Left lung (tissue), 10 donors: Measurements from ENCODE around the gene DEPDC4. TPM values are rescaled to one million over a fixed set of nuclear protein-coding genes. Genes with fewer than 3 reads are reported as not detected.

Experiments used
- ATAC-seq: fragments of 200-7000 bp; cut with Tn5 transposase; one replicate; pipeline ENCODE4 v1.9.1; 2020; ENCODE audit warnings: moderate library complexity
- DNase-seq, 4 donors: peaks; one replicate each; pipeline ENCODE4 v3.0.0-alpha.2; 2013 to 2020
- H3K27ac ChIP-seq, 2 donors: fragments of 200-600 bp; sonication (generic) in 1 of 2; one replicate each; pipeline versions ENCODE4 v1.5.0 to v1.8.0; 2020 to 2021
- H3K27me3 ChIP-seq, 2 donors: fragments of 200-600 bp; sonication (generic) in 1 of 2; one replicate each; pipeline versions ENCODE4 v1.5.0 to v1.8.0; 2020 to 2021
- H3K36me3 ChIP-seq, 2 donors: fragments of 200-600 bp; sonication (generic) in 1 of 2; one replicate each; pipeline versions ENCODE4 v1.5.0 to v1.8.0; 2020 to 2021
- H3K4me1 ChIP-seq, 2 donors: fragments of 200-600 bp; one replicate each; pipeline ENCODE4 v1.8.0; 2021
- H3K4me3 ChIP-seq, 2 donors: fragments of 200-600 bp; sonication (generic) in 1 of 2; one replicate each; pipeline versions ENCODE4 v1.5.0 to v1.8.0; 2020 to 2021; ENCODE audit warnings: mild to moderate bottlenecking in 1 of 2
- H3K9me3 ChIP-seq, 2 donors: fragments of 200-600 bp; sonication (generic) in 1 of 2; one replicate each; pipeline versions ENCODE4 v1.5.0 to v1.8.0; 2020 to 2021
- CTCF ChIP-seq, 2 donors: fragments of 200-600 bp; sonication (generic) in 1 of 2; IDR thresholded peaks; one replicate each; pipeline versions ENCODE4 v1.5.0 to v1.8.0; 2021; ENCODE audit warnings: antibody characterized with exemption in 2 of 2
- intact Hi-C, 2 donors: fragments of 100-400 bp; cut with DNase I; formaldehyde crosslinking; loops; one replicate each; pipeline versions ENCODE4 v1.11.2 to v1.14.2; 2022
- polyA plus RNA-seq, 6 donors: library from polyadenylated mRNA; unstranded; fragments of 120-200 nt; gene quantifications; one replicate each; pipeline ENCODE4 v1.2.1, GENCODE V29; 2013; ENCODE audit not compliant: insufficient read length in 6 of 6
- total RNA-seq, 2 donors: library from RNA; stranded (reverse); fragmentation: NEBNext Ultra II Directional; extraction: Animal tissue kit (Norgen Biotek cat#: 25700); gene quantifications; one replicate each; pipeline ENCODE4 v1.2.1, GENCODE V29; 2021
- donor health status: DM: no; HTN: yes; CAD: no.
- donor health status: DM: no; HTN: no; CAD: no.

Gene DEPDC4
- total and polyA plus RNA-seq, 8 donors, result 1.7 to 9.8 (median 6.8) TPM

GRCh38 chr12:100258127-100258526, 8.8 kb downstream of the DEPDC4 start:
- no peak overlapping the region for H3K4me3 ChIP-seq
- no peak for TF ChIP-seq CTCF (IDR thresholded peaks at IDR 0.05)
- no peak for DNase-seq
- H3K4me1 ChIP-seq, result no peaks in the 10 kb centered on the region
- H3K27ac ChIP-seq, result no peak overlapping the region
- no peaks in the 10 kb centered on the region for H3K9me3 ChIP-seq
- no peak for ATAC-seq
- intact Hi-C loops, result no loop called here
- no peaks in the 10 kb centered on the region for H3K36me3 ChIP-seq
- H3K27me3 ChIP-seq, result no peaks in the 10 kb centered on the region

GRCh38 chr12:100254876-100255275, 12.0 kb downstream of the DEPDC4 start:
- H3K27ac ChIP-seq, result no peak overlapping the region
- TF ChIP-seq CTCF (IDR thresholded peaks at IDR 0.05), result no peak
- DNase-seq (no peak), ATAC-seq (no peak)
- no peak overlapping the region for H3K4me3 ChIP-seq
- no peaks in the 10 kb centered on the region for H3K27me3 ChIP-seq
- peaks cover 0 to under 1% of the 10 kb centered on the region in 2 donors for H3K4me1 ChIP-seq
- intact Hi-C loops, result no loop called here
- no peaks in the 10 kb centered on the region for H3K9me3 ChIP-seq
- H3K36me3 ChIP-seq, result no peaks in the 10 kb centered on the region

GRCh38 chr12:100253437-100253836, 13.4 kb downstream of the DEPDC4 start:
- no peaks in the 10 kb centered on the region for H3K9me3 ChIP-seq
- H3K4me1 ChIP-seq, result peaks cover 0 to 5% of the 10 kb centered on the region in 2 donors
- no peak overlapping the region for H3K27ac ChIP-seq
- TF ChIP-seq CTCF (IDR thresholded peaks at IDR 0.05), result no peak
- intact Hi-C loops, result no loop called here
- no peak overlapping the region for H3K4me3 ChIP-seq
- no peaks in the 10 kb centered on the region for H3K36me3 ChIP-seq
- DNase-seq (no peak), ATAC-seq (no peak)
- H3K27me3 ChIP-seq, result no peaks in the 10 kb centered on the region

GRCh38 chr12:100251917-100252316, 15.0 kb downstream of the DEPDC4 start:
- DNase-seq (peak in 2 of 4 donors; percentile 44 to 81), ATAC-seq (peak; percentile 76)
- Histone ChIP-seq H3K27ac (no peak overlapping the region), H3K9me3 (no peaks in the 10 kb centered on the region), H3K4me3 (no peak overlapping the region), H3K27me3 (no peaks in the 10 kb centered on the region), H3K36me3 (no peaks in the 10 kb centered on the region), H3K4me1 (peaks cover 0 to 5% of the 10 kb centered on the region in 2 donors)
- no peak for TF ChIP-seq CTCF (IDR thresholded peaks at IDR 0.05)
- intact Hi-C loops, result no loop called here

- no peaks in the 10 kb centered on the region for H3K9me3 ChIP-seq
- no peak for TF ChIP-seq CTCF (IDR thresholded peaks at IDR 0.05)
- no peak overlapping the region for H3K4me3 ChIP-seq
- H3K36me3 ChIP-seq, result no peaks in the 10 kb centered on the region
- peaks cover 0 to 5% of the 10 kb centered on the region in 2 donors for H3K4me1 ChIP-seq
- H3K27me3 ChIP-seq, result no peaks in the 10 kb centered on the region
- H3K27ac ChIP-seq, result no peak overlapping the region
- intact Hi-C loops, result no loop called here
- ATAC-seq, result no peak
- DNase-seq, result no peak
These were observed 16.9 kb downstream of the DEPDC4 start for GRCh38 chr12:100249941-100250340.
